ENCODE data around the gene CGB8. TPM values are rescaled to one million over a fixed set of nuclear protein-coding genes. Genes with fewer than 3 reads are reported as not detected.

CGB8 gene
- total and polyA plus RNA-seq, 2 of the 4 experiments (the other 2 are of a cell fraction), result 0.48 TPM; not detected in 1

DNA sequence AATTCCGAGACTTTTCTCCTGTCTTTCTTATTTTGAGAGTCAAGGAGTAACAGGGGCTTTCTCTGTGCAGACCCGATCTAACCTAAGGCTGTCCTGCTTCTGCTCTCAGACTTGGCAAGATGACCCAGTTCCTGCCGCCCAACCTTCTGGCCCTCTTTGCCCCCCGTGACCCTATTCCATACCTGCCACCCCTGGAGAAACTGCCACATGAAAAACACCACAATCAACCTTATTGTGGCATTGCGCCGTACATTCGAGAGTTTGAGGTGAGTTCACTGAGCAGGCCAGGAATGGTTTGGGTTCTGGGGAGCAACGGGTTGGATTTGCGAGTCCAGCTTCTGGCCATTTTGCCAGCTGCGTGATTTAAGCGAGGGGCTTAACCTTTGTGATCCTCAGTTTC, 37.4 kb upstream of the CGB8 start:
- H3K4me2 ChIP-seq (ENCODE audit: low read depth, low read length), result peak overlapping the region; percentile 86
- H3K36me3 ChIP-seq (ENCODE audit: control insufficient read depth, insufficient read depth, low read length), result peaks cover 29% of the 10 kb centered on the region
- peak overlapping the region; percentile 57 for H2AK5ac ChIP-seq (ENCODE audit: low read depth, low read length)
- peaks cover 52% of the 10 kb centered on the region for H4K20me1 ChIP-seq (ENCODE audit: insufficient read depth, low read length)
- no peak overlapping the region for H4K8ac ChIP-seq (ENCODE audit: low read depth in 2 of 2, low read length in 2 of 2)
- peak overlapping the region; percentile 91 for H3K4ac ChIP-seq (ENCODE audit: low read depth, low read length)
- no peaks in the 10 kb centered on the region for H3K9me3 ChIP-seq (ENCODE audit: control insufficient read depth, insufficient read depth, low read length)
- in situ Hi-C loops (cut with MboI; ENCODE audit: low sequenced_read_pairs), result no loop called here
- H4K5ac ChIP-seq (ENCODE audit: low read depth, low read length), result no peak overlapping the region
- no peaks in the 10 kb centered on the region for H3K27me3 ChIP-seq (ENCODE audit: control insufficient read depth, insufficient read depth, low read length)
- H3K56ac ChIP-seq (ENCODE audit: extremely low read depth, insufficient read depth, low read length), result peak overlapping the region; percentile 72; the same call in 1 of the 2 replicates
- H2BK15ac ChIP-seq (ENCODE audit: low read depth, low read length), result no peak overlapping the region
- peak overlapping the region; percentile 69 for H3K4me3 ChIP-seq (ENCODE audit: insufficient read depth, low read depth, low read length)
- H3K79me1 ChIP-seq (ENCODE audit: low read depth in 1 of 2, low read length in 2 of 2), result peaks cover 13 to 39% of the 10 kb centered on the region in 2 experiments
- peak overlapping the region; percentile 86 for H3K9ac ChIP-seq (ENCODE audit: low read depth, low read length)
- peak overlapping the region; percentile 62 for H3K23ac ChIP-seq (ENCODE audit: low read depth, low read length)
- POLR2A ChIA-PET (ENCODE audit: unreplicated experiment), result no interaction called here
- H2BK120ac ChIP-seq (ENCODE audit: low read depth, low read length), result no peak overlapping the region
- BruUV-seq (replicated peaks), result no TSS peak
- peaks cover 6% of the 10 kb centered on the region for H3K4me1 ChIP-seq (ENCODE audit: control insufficient read depth, insufficient read depth, low read length)
- intact Hi-C loops (cut with micrococcal nuclease), result no loop called here
- peak overlapping the region; percentile 34; the same call in 1 of the 2 replicates for H3K27ac ChIP-seq (ENCODE audit: insufficient read depth, low read length)
- CTCF ChIA-PET, result no interaction called here
- dilution Hi-C loops (cut with HindIII; ENCODE audit: low sequenced_read_pairs, unreplicated experiment), result no loop called here
- H2AFZ ChIP-seq (replicated peaks; ENCODE audit: low read length, poor library complexity), result peak overlapping the region; percentile 21
- H4K91ac ChIP-seq (ENCODE audit: insufficient read depth, low read depth, low read length), result no peak overlapping the region
- H3K14ac ChIP-seq (replicated peaks; ENCODE audit: low read depth, low read length), result peak overlapping the region; percentile 89; the same call in 1 of the 2 replicates
- no peak overlapping the region for H2BK20ac ChIP-seq (ENCODE audit: low read depth, low read length)
- ATAC-seq (ENCODE audit: low read depth) (no peak), DNase-seq (no peak)
- no peak overlapping the region for H3K18ac ChIP-seq (ENCODE audit: low read depth, low read length)
- H2BK5ac ChIP-seq (ENCODE audit: low read depth, low read length, poor library complexity, severe bottlenecking), result no peak overlapping the region
- peak overlapping the region; percentile 84 for H2AK9ac ChIP-seq (replicated peaks; ENCODE audit: low read depth, low read length, poor library complexity)
- 0 out of 2 replicates have a peak, but pooled peaks cover 2% of the 10 kb centered on the region for H3K9me1 ChIP-seq (ENCODE audit: insufficient read depth, low read length)
- no peak for TF ChIP-seq MAFK (IDR thresholded peaks at IDR 0.05; ENCODE audit: low read depth, low read length)
- 73% methylated on average over 6 of the region's 11 CpGs; no CpG with 5 or more reads in 1 of the 2 experiments for WGBS, 2 experiments (ENCODE audit: extremely low coverage in 2 of 2, insufficient read length in 1 of 2)

Measured in IMR-90 (cell line).